Measurements from ENCODE around the gene CHAMP1.
A peak's percentile ranks its signal among the peaks of the same experiment; 100 is the strongest.

CHAMP1 gene

GRCh38 chr13:114314074-114314912 is at the start of gene CHAMP1:
CHAMP1 (plus strand) TSS chr13:114314503; CDS start chr13:114323843, 9,340 bp downstream.
- peak within 1 kb of the TSS; percentile 65 for H3K4me3 ChIP-seq (ENCODE audit: low read depth, low read length)
- TF ChIP-seq, protein P1, sequence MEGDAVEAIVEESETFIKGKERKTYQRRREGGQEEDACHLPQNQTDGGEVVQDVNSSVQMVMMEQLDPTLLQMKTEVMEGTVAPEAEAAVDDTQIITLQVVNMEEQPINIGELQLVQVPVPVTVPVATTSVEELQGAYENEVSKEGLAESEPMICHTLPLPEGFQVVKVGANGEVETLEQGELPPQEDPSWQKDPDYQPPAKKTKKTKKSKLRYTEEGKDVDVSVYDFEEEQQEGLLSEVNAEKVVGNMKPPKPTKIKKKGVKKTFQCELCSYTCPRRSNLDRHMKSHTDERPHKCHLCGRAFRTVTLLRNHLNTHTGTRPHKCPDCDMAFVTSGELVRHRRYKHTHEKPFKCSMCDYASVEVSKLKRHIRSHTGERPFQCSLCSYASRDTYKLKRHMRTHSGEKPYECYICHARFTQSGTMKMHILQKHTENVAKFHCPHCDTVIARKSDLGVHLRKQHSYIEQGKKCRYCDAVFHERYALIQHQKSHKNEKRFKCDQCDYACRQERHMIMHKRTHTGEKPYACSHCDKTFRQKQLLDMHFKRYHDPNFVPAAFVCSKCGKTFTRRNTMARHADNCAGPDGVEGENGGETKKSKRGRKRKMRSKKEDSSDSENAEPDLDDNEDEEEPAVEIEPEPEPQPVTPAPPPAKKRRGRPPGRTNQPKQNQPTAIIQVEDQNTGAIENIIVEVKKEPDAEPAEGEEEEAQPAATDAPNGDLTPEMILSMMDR (IDR thresholded peaks at IDR 0.05; ENCODE audit: low read depth, low read length, missing control alignments): no peak
- peak; percentile 86 for DNase-seq (ENCODE audit: low read depth)
- in situ Hi-C loops (cut with HindIII; ENCODE audit: low sequenced_read_pairs): no loop called here

DNA sequence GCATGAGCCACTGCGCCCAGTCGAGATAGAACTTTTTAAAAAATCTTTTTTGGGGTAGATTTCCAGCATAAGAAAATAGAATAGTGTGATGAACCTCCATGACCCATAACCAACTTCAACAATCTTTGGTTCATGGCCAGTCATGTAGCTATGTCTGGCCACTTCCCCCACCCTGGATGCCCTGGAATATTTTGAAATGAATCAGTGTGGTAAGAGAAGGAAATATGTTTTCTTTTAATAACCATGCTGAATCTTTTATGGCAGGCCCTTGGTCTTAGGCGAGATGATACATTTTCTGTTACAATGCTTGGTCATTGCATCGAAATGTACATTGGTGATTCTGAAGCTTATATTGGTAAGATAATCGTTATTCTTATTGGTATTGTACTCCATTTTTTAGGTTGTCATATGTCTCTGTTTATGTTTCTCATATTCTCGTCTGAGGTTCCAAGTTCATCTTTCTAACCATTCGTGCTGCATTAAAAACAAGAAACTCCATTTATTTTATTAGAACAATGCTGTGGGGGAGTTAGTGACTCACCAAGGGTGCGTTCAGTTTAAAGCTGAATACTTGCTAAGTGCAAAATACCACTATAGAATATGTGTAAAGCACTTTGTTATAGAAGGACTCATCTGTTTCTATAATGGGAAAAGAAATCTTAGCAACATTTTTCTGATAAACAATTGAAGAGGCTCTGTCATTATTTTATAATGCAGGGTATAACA is 49.3 kb upstream of the CHAMP1 start:
- in situ Hi-C loops (cut with HindIII; ENCODE audit: low sequenced_read_pairs): no loop called here
- H3K4me3 ChIP-seq (ENCODE audit: low read depth, low read length): no peak overlapping the region
- TF ChIP-seq, protein P1 (IDR thresholded peaks at IDR 0.05; ENCODE audit: low read depth, low read length, missing control alignments): no peak
- DNase-seq (ENCODE audit: low read depth): peak; percentile 31

- TF ChIP-seq, protein P1 (IDR thresholded peaks at IDR 0.05; ENCODE audit: low read depth, low read length, missing control alignments): no peak
- no peak for DNase-seq (ENCODE audit: low read depth)
- in situ Hi-C loops (cut with HindIII; ENCODE audit: low sequenced_read_pairs): no loop called here
- no peak overlapping the region for H3K4me3 ChIP-seq (ENCODE audit: low read depth, low read length)
Observed at GRCh38 chr13:114266241-114266640, 48.1 kb upstream of the CHAMP1 start.

DNA sequence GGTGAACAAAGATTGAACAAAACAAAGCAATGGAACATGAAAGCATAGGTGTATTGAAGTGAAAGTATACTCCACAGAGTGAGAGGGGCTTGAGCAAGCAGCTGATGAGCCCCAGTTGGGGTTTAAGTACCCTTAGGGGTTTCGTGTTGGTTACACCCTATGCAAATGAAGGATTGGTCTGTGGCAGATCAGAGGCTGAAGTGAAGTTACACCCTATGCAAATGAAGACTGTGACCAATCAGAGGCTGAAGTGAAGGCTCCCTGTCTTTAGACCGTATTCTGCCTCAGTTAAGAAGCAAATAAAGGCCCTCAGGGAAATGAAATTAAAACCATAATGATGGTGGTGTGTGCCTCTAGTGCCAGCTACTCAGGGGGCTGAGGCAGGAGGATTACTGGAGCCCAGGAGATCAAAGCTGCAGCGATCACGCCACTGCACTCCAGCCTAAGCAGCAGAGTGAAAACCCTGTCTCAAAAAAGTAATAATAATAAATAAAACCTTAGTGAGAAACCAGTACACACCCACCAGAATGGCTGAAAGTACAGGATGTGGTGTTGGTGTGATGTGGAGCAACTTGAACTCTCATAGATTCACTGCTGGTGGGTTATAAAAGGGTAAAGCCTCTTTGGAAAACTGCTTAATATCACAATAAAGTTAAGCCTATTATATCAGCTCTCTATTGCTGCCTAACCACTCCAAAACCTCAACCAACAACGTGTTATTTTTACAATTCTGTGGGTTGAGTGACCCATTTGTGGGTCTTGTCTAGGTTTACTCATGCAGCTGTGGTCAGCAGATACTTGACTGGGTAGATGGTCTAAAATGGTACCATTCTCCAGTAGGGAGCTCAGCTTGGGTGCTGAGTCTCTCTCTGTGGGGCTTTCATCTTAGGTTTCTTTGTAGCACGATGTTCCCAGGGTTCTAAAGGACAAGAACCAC is 45.7 kb upstream of the CHAMP1 start:
- H3K4me3 ChIP-seq (ENCODE audit: low read depth, low read length): no peak overlapping the region
- in situ Hi-C loops (cut with HindIII; ENCODE audit: low sequenced_read_pairs): no loop called here
- no peak for DNase-seq (ENCODE audit: low read depth)
- TF ChIP-seq, protein P1 (IDR thresholded peaks at IDR 0.05; ENCODE audit: low read depth, low read length, missing control alignments): no peak

DNA sequence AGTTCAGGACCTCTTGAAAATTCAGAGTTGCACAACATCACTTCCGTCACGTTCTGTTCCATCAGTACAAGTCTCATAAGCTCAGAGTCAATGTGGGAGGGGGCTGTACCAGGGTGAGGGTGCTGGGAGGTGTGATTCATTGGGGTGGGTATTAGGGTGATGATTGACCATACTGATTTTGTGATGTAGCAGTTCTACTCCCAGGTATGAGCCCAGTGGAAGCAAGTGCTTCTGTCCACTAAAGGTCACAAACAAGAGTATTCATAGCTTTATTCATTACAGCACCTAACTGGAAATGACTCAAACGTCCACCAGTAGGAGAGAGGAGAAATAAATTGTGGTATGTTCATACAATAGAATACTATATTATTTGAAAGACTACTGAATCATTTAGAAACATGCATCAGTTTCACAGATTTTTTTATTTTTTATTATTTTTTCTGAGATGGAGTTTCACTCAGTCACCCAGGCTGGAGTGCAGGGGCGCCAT is 45.0 kb upstream of the CHAMP1 start:
- DNase-seq (ENCODE audit: low read depth): no peak
- no peak overlapping the region for H3K4me3 ChIP-seq (ENCODE audit: low read depth, low read length)
- in situ Hi-C loops (cut with HindIII; ENCODE audit: low sequenced_read_pairs): no loop called here
- TF ChIP-seq, protein P1 (IDR thresholded peaks at IDR 0.05; ENCODE audit: low read depth, low read length, missing control alignments): no peak

DNA sequence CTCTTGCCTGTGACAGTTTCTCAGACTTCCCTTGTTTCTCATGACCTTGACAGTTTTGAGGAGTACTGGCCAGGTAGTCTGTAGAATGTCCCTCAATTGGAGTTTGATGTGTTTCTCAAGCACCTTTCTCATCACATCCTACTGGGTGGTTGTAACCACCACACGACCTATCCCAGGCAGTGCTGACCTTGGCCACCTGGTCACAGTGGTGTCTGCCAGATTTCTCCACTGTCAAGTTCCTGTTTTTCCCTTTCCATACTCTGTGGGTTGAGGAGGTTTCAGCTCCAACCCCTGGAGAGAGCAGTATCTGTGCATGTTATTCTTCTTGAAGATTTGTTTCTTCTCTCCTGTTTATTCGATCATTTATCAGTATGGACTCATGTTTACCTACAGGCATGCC is 41.3 kb upstream of the CHAMP1 start:
- in situ Hi-C loops (cut with HindIII; ENCODE audit: low sequenced_read_pairs): no loop called here
- TF ChIP-seq, protein P1 (IDR thresholded peaks at IDR 0.05; ENCODE audit: low read depth, low read length, missing control alignments): no peak

More for the DNA sequence above, 41.3 kb upstream of the CHAMP1 start:
- no peak overlapping the region for H3K4me3 ChIP-seq (ENCODE audit: low read depth, low read length)
- no peak for DNase-seq (ENCODE audit: low read depth)
